Osteoblast (primary cell): ENCODE data around the gene GREB1. TPM values are rescaled to one million over a fixed set of nuclear protein-coding genes. Genes with fewer than 3 reads are reported as not detected.

Experiments
- DNase-seq: peaks from one replicate; pipeline ENCODE4 v3.0.0; 2011; ENCODE audit warnings: low spot score, mixed read lengths; ENCODE audit not compliant: insufficient read length; ENCODE audit errors: missing footprints
- H2AFZ ChIP-seq: 2 replicates; pipeline ENCODE4 v1.6.0; 2011; ENCODE audit warnings: mild to moderate bottlenecking, low read length
- H3K27ac ChIP-seq: 2 replicates; pipeline ENCODE4 v1.5.1; 2011; ENCODE audit warnings: mild to moderate bottlenecking, low read depth, low read length, moderate library complexity
- H3K27me3 ChIP-seq: 2 replicates; pipeline ENCODE4 v1.6.0; 2012; ENCODE audit warnings: mild to moderate bottlenecking, control low read depth, inconsistent platforms, low read length, moderate library complexity; ENCODE audit not compliant: insufficient read depth
- H3K36me3 ChIP-seq: 2 replicates; pipeline ENCODE4 v1.5.1; 2011; ENCODE audit warnings: mild to moderate bottlenecking, low read length, control low read depth, moderate library complexity; ENCODE audit not compliant: insufficient read depth
- H3K4me1 ChIP-seq: 2 replicates; pipeline ENCODE4 v1.5.1; 2011; ENCODE audit warnings: mild to moderate bottlenecking, low read length, control low read depth, moderate library complexity; ENCODE audit not compliant: insufficient read depth
- H3K4me2 ChIP-seq: 2 replicates; pipeline ENCODE4 v1.6.0; 2011; ENCODE audit warnings: mild to moderate bottlenecking, low read length; ENCODE audit not compliant: insufficient read depth
- H3K4me3 ChIP-seq: fragments of 200-600 bp; sonication (generic); 3 replicates; pipeline ENCODE4 v1.5.1; 2012; ENCODE audit warnings: mild to moderate bottlenecking, low read length, inconsistent platforms; ENCODE audit not compliant: insufficient read depth
- H3K79me2 ChIP-seq: 2 replicates; pipeline ENCODE4 v1.6.0; 2012; ENCODE audit warnings: mild to moderate bottlenecking, low read length, control low read depth, inconsistent platforms; ENCODE audit not compliant: insufficient read depth
- H3K9me3 ChIP-seq: 2 replicates; pipeline ENCODE4 v1.5.1; 2011; ENCODE audit warnings: low read depth, low read length, control low read depth
- H4K20me1 ChIP-seq: 2 replicates; pipeline ENCODE4 v1.6.0; 2012; ENCODE audit warnings: mild to moderate bottlenecking, low read length, control low read depth; ENCODE audit not compliant: insufficient read depth
- CTCF ChIP-seq: IDR thresholded peaks from 2 replicates; pipeline ENCODE4 v1.5.1; 2011; ENCODE audit warnings: mild to moderate bottlenecking, low read depth, low read length, moderate library complexity; ENCODE audit errors: extremely low read depth
- total RNA-seq: library from RNA; depleted of rRNA; stranded (reverse); fragments of >200 nt; gene quantifications from 2 replicates; pipeline ENCODE4 v1.2.3, GENCODE V29; 2012

GREB1 gene
- total RNA-seq, 1 donor: 1.1 TPM

- Histone ChIP-seq H3K79me2 (no peaks in the 10 kb centered on the region), H3K36me3 (no peaks in the 10 kb centered on the region), H3K27ac (no peak overlapping the region), H3K4me3 (no peak overlapping the region), H4K20me1 (no peaks in the 10 kb centered on the region), H2AFZ (no peak overlapping the region), H3K4me1 (no peaks in the 10 kb centered on the region), H3K27me3 (peaks cover 15% of the 10 kb centered on the region), H3K9me3 (no peaks in the 10 kb centered on the region), H3K4me2 (no peak overlapping the region)
- no peak for TF ChIP-seq CTCF
- DNase-seq: no peak
Measured at GRCh38 chr2:11656671-11657101, 122.8 kb downstream of the GREB1 start.

GRCh38 chr2:11657195-11657594 is 123.3 kb downstream of the GREB1 start:
- TF ChIP-seq CTCF: no peak
- no peak overlapping the region for H3K4me2 ChIP-seq
- H3K27ac ChIP-seq: no peak overlapping the region
- no peaks in the 10 kb centered on the region for H3K79me2 ChIP-seq
- no peaks in the 10 kb centered on the region for H4K20me1 ChIP-seq
- no peak overlapping the region for H3K4me3 ChIP-seq
- no peaks in the 10 kb centered on the region for H3K9me3 ChIP-seq
- no peak for DNase-seq
- no peak overlapping the region for H2AFZ ChIP-seq
- peaks cover 16% of the 10 kb centered on the region for H3K27me3 ChIP-seq
- no peaks in the 10 kb centered on the region for H3K4me1 ChIP-seq
- no peaks in the 10 kb centered on the region for H3K36me3 ChIP-seq

GRCh38 chr2:11657646-11658045 is 123.8 kb downstream of the GREB1 start:
- no peak for TF ChIP-seq CTCF
- Histone ChIP-seq H3K27me3 (peaks cover 16% of the 10 kb centered on the region), H4K20me1 (no peaks in the 10 kb centered on the region), H3K4me3 (no peak overlapping the region), H2AFZ (no peak overlapping the region), H3K36me3 (no peaks in the 10 kb centered on the region), H3K9me3 (no peaks in the 10 kb centered on the region), H3K4me1 (no peaks in the 10 kb centered on the region), H3K79me2 (no peaks in the 10 kb centered on the region), H3K27ac (no peak overlapping the region), H3K4me2 (no peak overlapping the region)
- no peak for DNase-seq

GRCh38 chr2:11658208-11659114 is 124.6 kb downstream of the GREB1 start:
- no peak for TF ChIP-seq CTCF
- Histone ChIP-seq H2AFZ (no peak overlapping the region), H3K9me3 (no peaks in the 10 kb centered on the region), H4K20me1 (no peaks in the 10 kb centered on the region), H3K36me3 (no peaks in the 10 kb centered on the region), H3K4me3 (no peak overlapping the region), H3K4me2 (no peak overlapping the region), H3K79me2 (no peaks in the 10 kb centered on the region), H3K27me3 (peaks cover 12% of the 10 kb centered on the region), H3K27ac (no peak overlapping the region), H3K4me1 (no peaks in the 10 kb centered on the region)
- no peak for DNase-seq
